Neuronal stem cell (in vitro differentiated cells): Measurements from ENCODE around the gene TBC1D19.

Experiments used
- DNase-seq: peaks from one replicate; pipeline ENCODE4 v3.0.0-alpha.2; 2013; ENCODE audit warnings: low spot score
- H2AFZ ChIP-seq: one replicate; pipeline ENCODE4 v1.6.1; 2013; ENCODE audit warnings: mild to moderate bottlenecking, low read length, inconsistent platforms
- H2AK5ac ChIP-seq: 2 replicates; pipeline ENCODE4 v1.6.1; 2013; ENCODE audit warnings: low read depth, mild to moderate bottlenecking, inconsistent platforms, low read length, moderate library complexity, mixed read lengths
- H2BK120ac ChIP-seq: 2 replicates; pipeline ENCODE4 v1.6.1; 2013; ENCODE audit warnings: low read depth, mild to moderate bottlenecking, inconsistent platforms, low read length, moderate library complexity, mixed read lengths
- H2BK12ac ChIP-seq: one replicate; pipeline ENCODE4 v1.6.1; 2013; ENCODE audit warnings: low read length, inconsistent platforms
- H2BK15ac ChIP-seq: 2 replicates; pipeline ENCODE4 v1.6.1; 2013; ENCODE audit warnings: mild to moderate bottlenecking, low read length, inconsistent platforms, mixed read lengths
- H2BK5ac ChIP-seq: one replicate; pipeline ENCODE4 v1.6.1; 2013; ENCODE audit warnings: inconsistent platforms, mild to moderate bottlenecking, low read length, moderate library complexity
- H3K14ac ChIP-seq: one replicate; pipeline ENCODE4 v1.6.1; 2013; ENCODE audit warnings: low read length, inconsistent platforms
- H3K18ac ChIP-seq: 2 replicates; pipeline ENCODE4 v1.6.1; 2013; ENCODE audit warnings: low read length, inconsistent platforms
- H3K23ac ChIP-seq: 2 replicates; pipeline ENCODE4 v1.6.1; 2013; ENCODE audit warnings: low read depth, mild to moderate bottlenecking, mixed read lengths, low read length, inconsistent platforms; ENCODE audit not compliant: poor library complexity
- H3K27ac ChIP-seq: replicated peaks from 3 replicates; pipeline ENCODE4 v1.5.1; 2013; ENCODE audit warnings: low read length, inconsistent platforms
- H3K27me3 ChIP-seq, 3 experiments: 2 replicates each; pipeline ENCODE4 v1.6.1; 2013; ENCODE audit warnings: low read length in 3 of 3, mild to moderate bottlenecking in 2 of 3, inconsistent platforms in 1 of 3, low read depth in 1 of 3, mixed read lengths in 1 of 3, moderate library complexity in 1 of 3; ENCODE audit not compliant: control insufficient read depth in 3 of 3, insufficient read depth in 3 of 3
- H3K36me3 ChIP-seq, 2 donors: replicated peaks in 1 of 2; 2 replicates each; pipeline ENCODE4 v1.6.1; 2013; ENCODE audit warnings: low read length in 2 of 2; ENCODE audit not compliant: control insufficient read depth in 2 of 2, insufficient read depth in 2 of 2
- H3K4ac ChIP-seq: 2 replicates; pipeline ENCODE4 v1.6.1; 2013; ENCODE audit warnings: inconsistent platforms, mild to moderate bottlenecking, low read length, moderate library complexity
- H3K4me1 ChIP-seq, 2 donors: 1 replicate in 1 of 2; 2 replicates in 1 of 2; pipeline ENCODE4 v1.6.1; 2013; ENCODE audit warnings: low read length in 2 of 2, low read depth in 1 of 2; ENCODE audit not compliant: control insufficient read depth in 2 of 2, insufficient read depth in 1 of 2
- H3K4me2 ChIP-seq: one replicate; pipeline ENCODE4 v1.6.1; 2013; ENCODE audit warnings: mild to moderate bottlenecking, low read length, inconsistent platforms; ENCODE audit not compliant: insufficient read depth, poor library complexity, severe bottlenecking
- H3K4me3 ChIP-seq, 2 donors: 2 replicates each; pipeline ENCODE4 v1.5.1; 2013; ENCODE audit warnings: low read length in 2 of 2, mild to moderate bottlenecking in 2 of 2, inconsistent platforms in 1 of 2, moderate library complexity in 1 of 2
- H3K79me1 ChIP-seq: one replicate; pipeline ENCODE4 v1.6.1; 2013; ENCODE audit warnings: low read depth, mild to moderate bottlenecking, inconsistent platforms, low read length, moderate library complexity
- H3K9ac ChIP-seq: one replicate; pipeline ENCODE4 v1.6.1; 2013; ENCODE audit warnings: mild to moderate bottlenecking, low read depth, low read length, inconsistent platforms; ENCODE audit not compliant: poor library complexity
- H3K9me3 ChIP-seq, 2 donors: replicated peaks in 1 of 2; 2 replicates each; pipeline versions ENCODE3 to v1.6.1; 2013; ENCODE audit warnings: low read length in 2 of 2, mild to moderate bottlenecking in 2 of 2, inconsistent platforms in 1 of 2, low read depth in 1 of 2, mixed read lengths in 1 of 2, moderate library complexity in 1 of 2; ENCODE audit not compliant: control insufficient read depth in 2 of 2, insufficient read depth in 1 of 2
- H4K8ac ChIP-seq: one replicate; pipeline ENCODE4 v1.6.1; 2013; ENCODE audit warnings: low read depth, mild to moderate bottlenecking, inconsistent platforms, low read length, moderate library complexity
- H4K91ac ChIP-seq: one replicate; pipeline ENCODE4 v1.6.1; 2013; ENCODE audit warnings: low read length, low read depth, mild to moderate bottlenecking, inconsistent platforms; ENCODE audit not compliant: poor library complexity
- WGBS, 2 donors: extraction: QIAGEN DNeasy Blood & Tissue Kit; methylation state at CpG; one replicate each; pipeline ENCODE4 v1.1.7; 2013; ENCODE audit warnings: missing lambda C conversion rate in 2 of 2, mixed read lengths in 1 of 2; ENCODE audit not compliant: insufficient read length in 2 of 2, insufficient replicate concordance in 1 of 2; ENCODE audit errors: extremely low coverage in 2 of 2; 5-methylcytosine and 5-hydroxymethylcytosine counted together

TBC1D19 gene

GRCh38 chr4:26713563-26714151 lies 129.8 kb downstream of the TBC1D19 start:
- no peak overlapping the region for H3K18ac ChIP-seq
- no peak overlapping the region for H2BK120ac ChIP-seq
- no peak overlapping the region for H4K8ac ChIP-seq
- peaks cover 0 to 8% of the 10 kb centered on the region in 2 donors for H3K9me3 ChIP-seq
- no peaks in the 10 kb centered on the region for H3K27me3 ChIP-seq
- H3K9ac ChIP-seq = no peak overlapping the region
- no peaks in the 10 kb centered on the region for H3K36me3 ChIP-seq
- H2AFZ ChIP-seq = no peak overlapping the region
- WGBS, 2 donors = no CpG with 5 or more reads among the region's 2 CpGs
- H2BK5ac ChIP-seq = no peak overlapping the region
- no peak overlapping the region for H2BK12ac ChIP-seq
- no peak overlapping the region for H3K4ac ChIP-seq
- H3K27ac ChIP-seq = no peak overlapping the region
- no peak overlapping the region for H2AK5ac ChIP-seq
- no peaks in the 10 kb centered on the region for H3K79me1 ChIP-seq
- no peaks in the 10 kb centered on the region for H3K4me1 ChIP-seq
- no peak overlapping the region for H3K23ac ChIP-seq
- no peak for DNase-seq
- no peak overlapping the region for H3K4me2 ChIP-seq
- H3K4me3 ChIP-seq = no peak overlapping the region
- no peak overlapping the region for H2BK15ac ChIP-seq
- no peak overlapping the region for H4K91ac ChIP-seq
- no peak overlapping the region for H3K14ac ChIP-seq

GRCh38 chr4:26715636-26716242 lies 131.9 kb downstream of the TBC1D19 start:
- Histone ChIP-seq H2AK5ac (no peak overlapping the region), H3K4me2 (no peak overlapping the region), H3K4ac (no peak overlapping the region), H4K91ac (no peak overlapping the region), H4K8ac (no peak overlapping the region), H3K14ac (no peak overlapping the region), H3K9me3 (no peaks in the 10 kb centered on the region), H3K4me1 (no peaks in the 10 kb centered on the region), H2BK5ac (no peak overlapping the region), H3K9ac (no peak overlapping the region), H3K23ac (no peak overlapping the region), H3K4me3 (no peak overlapping the region), H2AFZ (no peak overlapping the region), H2BK15ac (no peak overlapping the region), H3K27me3 (no peaks in the 10 kb centered on the region), H3K27ac (no peak overlapping the region), H2BK120ac (no peak overlapping the region), H3K79me1 (no peaks in the 10 kb centered on the region), H3K36me3 (no peaks in the 10 kb centered on the region), H3K18ac (no peak overlapping the region), H2BK12ac (no peak overlapping the region)
- no peak for DNase-seq
- no CpG with 5 or more reads among the region's 1 CpG for WGBS, 2 donors

GRCh38 chr4:26717332-26717731 lies 133.4 kb downstream of the TBC1D19 start:
- no peak overlapping the region for H3K18ac ChIP-seq
- H3K14ac ChIP-seq = no peak overlapping the region
- H2BK12ac ChIP-seq = no peak overlapping the region
- no peak overlapping the region for H4K8ac ChIP-seq
- no CpG with 5 or more reads among the region's 2 CpGs for WGBS, 2 donors
- H2AK5ac ChIP-seq = no peak overlapping the region
- H2BK5ac ChIP-seq = no peak overlapping the region
- no peak overlapping the region for H3K4me3 ChIP-seq
- no peaks in the 10 kb centered on the region for H3K79me1 ChIP-seq
- no peak overlapping the region for H2BK120ac ChIP-seq
- H3K36me3 ChIP-seq = no peaks in the 10 kb centered on the region
- no peak for DNase-seq
- no peak overlapping the region for H3K27ac ChIP-seq
- no peak overlapping the region for H4K91ac ChIP-seq
- H2BK15ac ChIP-seq = no peak overlapping the region
- H3K4ac ChIP-seq = no peak overlapping the region
- no peaks in the 10 kb centered on the region for H3K9me3 ChIP-seq
- no peak overlapping the region for H3K4me2 ChIP-seq
- no peak overlapping the region for H3K23ac ChIP-seq
- H3K27me3 ChIP-seq = no peaks in the 10 kb centered on the region
- H2AFZ ChIP-seq = no peak overlapping the region
- no peak overlapping the region for H3K9ac ChIP-seq
- H3K4me1 ChIP-seq = no peaks in the 10 kb centered on the region

GRCh38 chr4:26719954-26720552 lies 136.2 kb downstream of the TBC1D19 start:
- no peak overlapping the region for H2BK120ac ChIP-seq
- H2BK12ac ChIP-seq = no peak overlapping the region
- H3K9me3 ChIP-seq = no peaks in the 10 kb centered on the region
- no CpG with 5 or more reads among the region's 1 CpG for WGBS, 2 donors
- no peak for DNase-seq
- no peaks in the 10 kb centered on the region for H3K79me1 ChIP-seq
- H4K8ac ChIP-seq = no peak overlapping the region
- no peaks in the 10 kb centered on the region for H3K4me1 ChIP-seq
- H3K23ac ChIP-seq = no peak overlapping the region
- no peak overlapping the region for H3K9ac ChIP-seq
- H2AFZ ChIP-seq = no peak overlapping the region
- no peak overlapping the region for H3K18ac ChIP-seq
- H3K27ac ChIP-seq = no peak overlapping the region
- H4K91ac ChIP-seq = no peak overlapping the region
- no peaks in the 10 kb centered on the region for H3K36me3 ChIP-seq
- H3K4me3 ChIP-seq = no peak overlapping the region
- H2BK15ac ChIP-seq = no peak overlapping the region
- no peaks in the 10 kb centered on the region for H3K27me3 ChIP-seq
- no peak overlapping the region for H3K4ac ChIP-seq
- H2BK5ac ChIP-seq = no peak overlapping the region
- H3K4me2 ChIP-seq = no peak overlapping the region
- no peak overlapping the region for H2AK5ac ChIP-seq
- no peak overlapping the region for H3K14ac ChIP-seq
